ENCODE data around the gene NUP210.

GRCh38 chr3:13280122-13280790 lies 139.9 kb downstream of the NUP210 start:
- TF ChIP-seq CTCF (conservative IDR thresholded peaks at IDR 0.05; ENCODE audit: low read depth, low read length), result no peak
- no peak for TF ChIP-seq EZH2 (IDR thresholded peaks at IDR 0.05; ENCODE audit: low read length, unreplicated experiment)
